ENCODE data around the gene LPP. TPM values are rescaled to one million over a fixed set of nuclear protein-coding genes. Genes with fewer than 3 reads are reported as not detected.
"Not testable (repeated sequence)": the region's sequence is repeated elsewhere in the genome, so short reads cannot be mapped to it uniquely, and the experiment has no call there.

LPP gene
- total RNA-seq, 1 experiment from 2014 or later, result 0.04 TPM

DNA sequence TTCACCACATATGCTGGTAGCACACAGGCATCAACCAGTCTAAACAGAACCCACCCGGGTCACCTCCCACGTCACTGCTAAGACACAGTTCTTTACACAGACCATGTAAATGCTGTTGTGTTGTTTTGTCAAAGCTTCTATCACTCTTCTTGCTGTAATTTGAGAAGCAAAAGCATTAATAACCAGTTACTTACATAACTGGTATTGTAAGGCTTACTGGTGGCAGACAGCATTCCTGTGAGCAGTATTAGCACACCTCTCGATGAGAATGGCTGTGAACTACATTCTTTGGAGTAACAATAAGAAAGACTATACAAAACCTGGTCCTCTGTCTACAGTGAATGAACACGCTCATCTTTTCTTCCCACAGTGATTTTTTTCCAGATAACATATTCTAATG, 479.2 kb downstream of the LPP start:
- Histone ChIP-seq H3K27me3 (no peaks in the 10 kb centered on the region), H3K4me3 (no peak overlapping the region), H3K27ac (no peak overlapping the region), H3K9me3 (replicated peaks) (no peaks in the 10 kb centered on the region), H3K4me1 (no peaks in the 10 kb centered on the region), H3K36me3 (no peaks in the 10 kb centered on the region)
- DNase-seq, result no peak

DNA sequence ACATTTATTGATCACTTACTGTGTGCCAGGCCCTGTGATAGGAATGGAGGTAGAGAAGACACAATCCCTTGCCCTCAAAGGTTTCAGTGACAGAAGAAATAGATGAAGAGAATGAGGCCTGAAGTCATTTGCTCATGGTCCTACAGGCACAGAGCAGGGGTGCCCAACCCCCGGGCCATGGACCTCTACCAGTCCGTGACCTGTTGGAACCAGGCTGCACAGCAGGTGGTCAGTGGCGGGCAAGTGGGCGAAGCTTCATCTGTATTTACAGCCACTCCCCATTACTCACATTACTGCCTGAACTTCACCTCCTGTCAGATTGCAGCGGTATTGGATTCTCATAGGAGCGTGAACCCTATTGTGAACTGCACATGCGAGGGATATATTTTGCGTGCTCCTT, 480.3 kb downstream of the LPP start:
- no peaks in the 10 kb centered on the region for H3K4me1 ChIP-seq
- H3K27ac ChIP-seq, result no peak overlapping the region
- H3K36me3 ChIP-seq, result no peaks in the 10 kb centered on the region
- H3K4me3 ChIP-seq, result no peak overlapping the region
- H3K9me3 ChIP-seq (replicated peaks), result no peaks in the 10 kb centered on the region
- no peaks in the 10 kb centered on the region for H3K27me3 ChIP-seq
- no peak for DNase-seq

DNA sequence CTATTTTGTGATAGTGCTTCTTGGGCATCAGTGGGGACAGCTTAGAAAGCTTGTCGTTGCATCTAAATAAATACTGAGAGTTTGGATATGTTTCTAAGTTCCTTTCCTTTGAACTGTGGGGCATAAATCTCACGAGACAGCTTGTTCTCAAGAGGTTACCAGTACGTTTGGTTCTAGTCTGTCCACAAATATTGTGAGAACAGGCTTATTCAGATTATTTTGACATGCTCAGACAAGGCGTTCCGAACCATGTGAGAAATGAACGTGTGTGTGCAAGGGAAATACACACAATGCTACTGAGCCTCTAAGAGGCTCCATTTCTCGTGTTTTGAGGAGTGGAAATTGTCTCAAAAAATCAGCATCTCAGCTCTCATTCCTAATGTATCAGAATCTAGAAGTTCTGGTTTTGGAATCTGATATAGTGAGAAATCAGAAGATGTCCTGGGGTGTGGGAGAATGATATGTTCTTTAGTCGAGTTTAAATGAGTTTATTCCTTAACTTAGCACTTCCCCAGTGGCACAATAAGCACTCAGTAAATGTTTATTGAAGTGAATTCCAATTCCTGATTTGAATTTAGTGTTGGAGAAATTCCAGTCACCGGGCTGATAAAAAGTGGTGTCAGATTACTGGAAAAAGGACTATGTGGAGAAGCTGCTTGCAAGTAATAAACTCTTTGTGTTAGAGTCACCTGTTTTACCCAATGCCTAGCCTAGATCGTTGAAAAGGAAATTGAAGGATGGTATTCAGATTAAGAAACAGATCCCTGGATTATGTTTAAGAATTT, 481.5 kb downstream of the LPP start:
- no peak overlapping the region for H3K27ac ChIP-seq
- DNase-seq, result no peak
- H3K27me3 ChIP-seq, result no peaks in the 10 kb centered on the region
- no peaks in the 10 kb centered on the region for H3K36me3 ChIP-seq
- H3K9me3 ChIP-seq (replicated peaks), result no peaks in the 10 kb centered on the region
- no peak overlapping the region for H3K4me3 ChIP-seq
- no peaks in the 10 kb centered on the region for H3K4me1 ChIP-seq

DNA sequence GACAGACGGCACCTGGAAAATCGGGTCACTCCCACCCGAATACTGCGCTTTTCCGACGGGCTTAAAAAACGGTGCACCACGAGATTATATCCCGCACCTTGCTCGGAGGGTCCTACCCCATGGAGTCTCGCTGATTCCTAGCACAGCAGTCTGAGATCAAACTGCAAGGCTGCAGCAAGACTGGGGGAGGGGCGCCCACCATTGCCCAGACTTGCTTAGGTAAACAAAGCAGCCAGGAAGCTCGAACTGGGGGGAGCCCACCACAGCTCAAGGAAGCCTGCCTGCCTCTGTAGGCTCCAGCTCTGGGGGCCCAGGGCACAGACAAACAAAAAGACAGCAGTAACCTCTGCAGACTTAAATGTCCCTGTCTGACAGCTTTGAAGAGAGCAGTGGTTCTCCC, 482.3 kb downstream of the LPP start:
- not testable (repeated sequence) for H3K9me3 ChIP-seq (replicated peaks); H3K36me3 ChIP-seq; H3K27ac ChIP-seq; H3K4me1 ChIP-seq; H3K27me3 ChIP-seq; DNase-seq; H3K4me3 ChIP-seq

GRCh38 chr3:188641076-188641475, 487.1 kb downstream of the LPP start:
- DNase-seq, result no peak
- Histone ChIP-seq H3K9me3 (replicated peaks) (no peaks in the 10 kb centered on the region), H3K4me1 (no peaks in the 10 kb centered on the region), H3K4me3 (no peak overlapping the region), H3K27ac (no peak overlapping the region), H3K36me3 (no peaks in the 10 kb centered on the region), H3K27me3 (no peaks in the 10 kb centered on the region)

- DNase-seq, result no peak
- no peaks in the 10 kb centered on the region for H3K36me3 ChIP-seq
- no peaks in the 10 kb centered on the region for H3K4me1 ChIP-seq
- H3K27me3 ChIP-seq, result no peaks in the 10 kb centered on the region
- no peak overlapping the region for H3K27ac ChIP-seq
- H3K4me3 ChIP-seq, result no peak overlapping the region
- H3K9me3 ChIP-seq (replicated peaks), result no peaks in the 10 kb centered on the region
Measured at GRCh38 chr3:188643736-188644135, 489.8 kb downstream of the LPP start.

DNA sequence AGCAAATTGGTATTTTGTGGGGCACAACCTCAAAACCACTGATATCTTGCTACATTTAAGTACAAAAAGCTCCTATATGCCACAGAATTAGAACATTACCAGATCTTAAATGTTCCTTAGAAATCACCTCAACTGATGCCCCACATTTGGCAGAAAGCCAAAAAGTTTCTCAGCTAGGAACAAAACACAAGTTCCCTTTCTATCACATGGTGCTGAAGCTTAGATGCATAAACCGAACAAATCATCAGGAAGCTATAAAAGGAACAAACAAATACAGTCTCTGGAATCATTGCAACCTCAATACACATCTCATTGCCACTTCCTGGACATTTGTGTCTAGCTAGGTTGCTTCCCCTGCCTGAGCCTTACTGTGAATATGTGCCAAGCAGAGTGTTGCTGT, 492.6 kb downstream of the LPP start:
- no peaks in the 10 kb centered on the region for H3K27me3 ChIP-seq
- H3K27ac ChIP-seq, result no peak overlapping the region
- no peaks in the 10 kb centered on the region for H3K4me1 ChIP-seq
- DNase-seq, result peak in 1 of 2 experiments; percentile 3
- H3K36me3 ChIP-seq, result no peaks in the 10 kb centered on the region
- H3K9me3 ChIP-seq (replicated peaks), result no peaks in the 10 kb centered on the region
- no peak overlapping the region for H3K4me3 ChIP-seq

- DNase-seq, result no peak
- Histone ChIP-seq H3K27me3 (no peaks in the 10 kb centered on the region), H3K27ac (no peak overlapping the region), H3K4me3 (no peak overlapping the region), H3K9me3 (replicated peaks) (no peaks in the 10 kb centered on the region), H3K36me3 (no peaks in the 10 kb centered on the region), H3K4me1 (no peaks in the 10 kb centered on the region)
Measured at GRCh38 chr3:188647237-188647636, 493.3 kb downstream of the LPP start.

- no peak overlapping the region for H3K4me3 ChIP-seq
- no peaks in the 10 kb centered on the region for H3K27me3 ChIP-seq
- H3K27ac ChIP-seq, result no peak overlapping the region
- no peaks in the 10 kb centered on the region for H3K9me3 ChIP-seq (replicated peaks)
- H3K36me3 ChIP-seq, result no peaks in the 10 kb centered on the region
- no peaks in the 10 kb centered on the region for H3K4me1 ChIP-seq
- DNase-seq, result no peak
Measured at GRCh38 chr3:188649521-188649920, 495.6 kb downstream of the LPP start.

DNA sequence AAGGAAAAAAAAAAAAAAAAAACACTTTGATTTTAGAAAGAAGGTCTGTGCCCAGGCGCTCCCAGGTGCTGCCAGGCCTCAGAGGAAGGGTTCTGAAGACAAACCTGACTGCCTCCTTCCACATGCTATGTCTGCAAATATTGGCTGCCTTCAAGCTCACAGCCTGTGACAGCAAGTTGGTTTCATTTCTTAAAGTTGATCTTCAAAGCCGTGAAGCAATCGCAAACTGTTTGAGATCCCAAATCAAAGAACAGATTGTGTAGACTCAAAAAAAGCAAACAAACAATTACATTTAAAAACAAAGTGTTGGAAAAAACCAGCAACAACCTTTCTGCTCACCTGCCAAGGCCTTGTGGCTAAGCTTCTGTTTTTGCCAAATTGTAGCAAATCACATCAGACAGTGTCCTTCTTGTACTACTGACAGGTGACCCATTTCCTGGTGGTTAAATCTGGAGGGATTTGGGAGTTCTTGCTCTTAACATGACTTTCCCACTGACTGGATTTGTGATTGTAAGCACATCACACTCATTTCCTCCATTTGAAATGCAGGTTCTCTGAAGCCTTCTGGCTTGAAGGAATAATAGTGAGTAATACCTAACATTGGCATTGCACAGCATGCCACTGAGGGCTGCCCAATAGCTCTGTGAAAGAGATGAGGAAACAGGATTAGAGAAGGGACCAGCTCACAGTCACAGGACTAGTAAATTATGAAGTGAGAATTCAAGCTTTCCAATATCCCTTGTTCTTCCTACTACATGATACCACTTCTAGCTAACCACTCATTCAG, 502.4 kb downstream of the LPP start:
- Histone ChIP-seq H3K27ac (no peak overlapping the region), H3K9me3 (replicated peaks) (no peaks in the 10 kb centered on the region), H3K27me3 (no peaks in the 10 kb centered on the region), H3K36me3 (no peaks in the 10 kb centered on the region), H3K4me3 (no peak overlapping the region), H3K4me1 (no peaks in the 10 kb centered on the region)
- no peak for DNase-seq

- Histone ChIP-seq H3K4me1 (no peaks in the 10 kb centered on the region), H3K27ac (no peak overlapping the region), H3K9me3 (replicated peaks) (no peaks in the 10 kb centered on the region), H3K4me3 (no peak overlapping the region), H3K27me3 (no peaks in the 10 kb centered on the region), H3K36me3 (no peaks in the 10 kb centered on the region)
- DNase-seq, result no peak
Measured at GRCh38 chr3:188658606-188659005, 504.6 kb downstream of the LPP start.

GRCh38 chr3:188659449-188660090, 505.6 kb downstream of the LPP start:
- no peak overlapping the region for H3K27ac ChIP-seq
- no peak for DNase-seq
- no peaks in the 10 kb centered on the region for H3K27me3 ChIP-seq
- no peaks in the 10 kb centered on the region for H3K9me3 ChIP-seq (replicated peaks)
- H3K4me1 ChIP-seq, result no peaks in the 10 kb centered on the region
- no peak overlapping the region for H3K4me3 ChIP-seq
- H3K36me3 ChIP-seq, result no peaks in the 10 kb centered on the region

DNA sequence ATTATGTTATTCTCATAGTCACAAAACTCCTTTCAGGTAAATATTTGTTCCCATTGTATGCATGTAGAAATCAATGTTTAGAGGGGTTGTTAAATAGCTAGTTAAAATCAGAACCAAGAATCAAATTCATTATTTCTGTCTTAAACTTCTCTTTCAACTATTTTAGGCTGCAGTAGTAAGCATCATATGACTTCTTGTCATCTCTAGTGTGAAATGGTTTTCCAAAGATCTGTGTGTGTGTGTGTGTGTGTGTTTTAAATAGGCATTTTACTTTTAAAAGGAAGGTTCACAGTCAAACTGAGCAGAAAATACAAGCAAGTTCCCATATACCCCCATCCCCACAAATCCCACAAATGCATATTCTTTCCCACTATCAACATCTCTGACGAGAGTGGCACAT, 506.5 kb downstream of the LPP start:
- no peaks in the 10 kb centered on the region for H3K27me3 ChIP-seq
- no peak overlapping the region for H3K27ac ChIP-seq
- H3K9me3 ChIP-seq (replicated peaks), result no peaks in the 10 kb centered on the region
- no peaks in the 10 kb centered on the region for H3K4me1 ChIP-seq
- H3K4me3 ChIP-seq, result no peak overlapping the region
- no peak for DNase-seq
- no peaks in the 10 kb centered on the region for H3K36me3 ChIP-seq

GRCh38 chr3:188661806-188662205, 507.8 kb downstream of the LPP start:
- Histone ChIP-seq H3K9me3 (replicated peaks) (no peaks in the 10 kb centered on the region), H3K4me3 (no peak overlapping the region), H3K4me1 (no peaks in the 10 kb centered on the region), H3K27ac (no peak overlapping the region), H3K36me3 (no peaks in the 10 kb centered on the region), H3K27me3 (no peaks in the 10 kb centered on the region)
- DNase-seq, result no peak

DNA sequence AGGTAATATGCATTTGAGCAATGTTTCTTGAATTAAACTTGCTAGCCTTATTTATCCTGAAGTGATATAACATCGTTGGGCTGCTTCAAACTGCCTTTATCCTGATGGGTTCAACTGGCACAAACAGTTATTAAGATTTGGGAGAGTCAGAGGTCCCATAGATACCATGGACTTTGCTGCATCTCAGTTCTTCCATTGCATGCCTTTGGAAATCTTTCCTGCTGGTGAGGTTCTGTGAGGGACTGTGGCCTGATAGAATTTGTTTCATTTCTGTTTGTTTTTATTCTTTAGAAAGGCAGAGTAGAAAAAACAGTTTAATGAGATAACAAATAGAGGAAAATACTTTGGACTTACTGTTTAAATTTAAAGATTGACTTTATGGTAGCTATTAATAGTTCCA, 508.3 kb downstream of the LPP start:
- Histone ChIP-seq H3K27ac (no peak overlapping the region), H3K36me3 (no peaks in the 10 kb centered on the region), H3K4me3 (no peak overlapping the region), H3K4me1 (no peaks in the 10 kb centered on the region), H3K27me3 (no peaks in the 10 kb centered on the region), H3K9me3 (replicated peaks) (no peaks in the 10 kb centered on the region)
- no peak for DNase-seq

All from SJCRH30 (cell line).